IMR-90 (cell line): ENCODE data around the gene DACH1. TPM values are rescaled to one million over a fixed set of nuclear protein-coding genes. Genes with fewer than 3 reads are reported as not detected.

Experiments used
- ATAC-seq: fragments of 200-7000 bp; cut with Tn5 transposase; 2 replicates; pipeline ENCODE4 v1.9.1; 2020; ENCODE audit warnings: low read depth, mild to moderate bottlenecking, moderate library complexity
- BruUV-seq: library from RNA; stranded (reverse); fragments of 400-500 nt; replicated peaks from 2 replicates; lab custom pipeline; 2021; lab: Mats Ljungman, UMichigan
- CTCF ChIA-PET: fragments of 300-600 bp; formaldehyde crosslinking; extraction: SDS; loops from one replicate; lab custom pipeline; 2021; ENCODE audit warnings: antibody characterized with exemption; lab: Yijun Ruan, JAX
- POLR2A ChIA-PET: fragments of 300-600 bp; sonication (Branson Sonifier 250); formaldehyde crosslinking; loops from one replicate; lab custom pipeline; 2022; ENCODE audit warnings: antibody characterized with exemption; ENCODE audit not compliant: unreplicated experiment; lab: Charles Lee
- DNase-seq: peaks from one replicate; pipeline ENCODE4 v3.0.0; 2013
- H2AFZ ChIP-seq: replicated peaks from 2 replicates; pipeline ENCODE3; 2013; ENCODE audit warnings: low read length, mild to moderate bottlenecking; ENCODE audit not compliant: poor library complexity
- H2AK5ac ChIP-seq: 2 replicates; pipeline ENCODE4 v1.6.1; 2013; ENCODE audit warnings: low read depth, low read length, inconsistent platforms
- H2AK9ac ChIP-seq: replicated peaks from 2 replicates; pipeline ENCODE3; 2013; ENCODE audit warnings: mild to moderate bottlenecking, low read depth, low read length, moderate library complexity; ENCODE audit not compliant: poor library complexity
- H2BK120ac ChIP-seq: 2 replicates; pipeline ENCODE4 v1.6.1; 2013; ENCODE audit warnings: low read depth, low read length, inconsistent platforms
- H2BK15ac ChIP-seq: 3 replicates; pipeline ENCODE4 v1.6.1; 2013; ENCODE audit warnings: low read depth, low read length, inconsistent platforms
- H2BK20ac ChIP-seq: 2 replicates; pipeline ENCODE4 v1.6.1; 2013; ENCODE audit warnings: low read depth, mild to moderate bottlenecking, inconsistent platforms, low read length, moderate library complexity
- H2BK5ac ChIP-seq: 2 replicates; pipeline ENCODE4 v1.6.1; 2013; ENCODE audit warnings: mild to moderate bottlenecking, low read depth, low read length, inconsistent platforms; ENCODE audit not compliant: poor library complexity, severe bottlenecking
- H3K14ac ChIP-seq: replicated peaks from 2 replicates; pipeline ENCODE4 v1.6.1; 2013; ENCODE audit warnings: low read depth, low read length, inconsistent platforms
- H3K18ac ChIP-seq: 2 replicates; pipeline ENCODE4 v1.6.1; 2013; ENCODE audit warnings: low read depth, low read length, control low read depth
- H3K23ac ChIP-seq: 2 replicates; pipeline ENCODE4 v1.6.1; 2013; ENCODE audit warnings: low read depth, low read length, inconsistent platforms
- H3K27ac ChIP-seq: 2 replicates; pipeline ENCODE4 v1.5.1; 2013; ENCODE audit warnings: mild to moderate bottlenecking, control low read depth, low read length; ENCODE audit not compliant: insufficient read depth
- H3K27me3 ChIP-seq: 2 replicates; pipeline ENCODE4 v1.6.1; 2013; ENCODE audit warnings: low read length; ENCODE audit not compliant: control insufficient read depth, insufficient read depth
- H3K36me3 ChIP-seq: 2 replicates; pipeline ENCODE4 v1.6.1; 2013; ENCODE audit warnings: low read length, mixed read lengths; ENCODE audit not compliant: control insufficient read depth, insufficient read depth
- H3K4ac ChIP-seq: 2 replicates; pipeline ENCODE4 v1.6.1; 2013; ENCODE audit warnings: low read depth, low read length, inconsistent platforms
- H3K4me1 ChIP-seq: 2 replicates; pipeline ENCODE4 v1.6.1; 2013; ENCODE audit warnings: low read length, mixed read lengths; ENCODE audit not compliant: control insufficient read depth, insufficient read depth
- H3K4me2 ChIP-seq: 2 replicates; pipeline ENCODE4 v1.6.1; 2013; ENCODE audit warnings: low read depth, mild to moderate bottlenecking, control low read depth, low read length, moderate library complexity
- H3K4me3 ChIP-seq: 2 replicates; pipeline ENCODE4 v1.5.1; 2013; ENCODE audit warnings: low read depth, mild to moderate bottlenecking, control low read depth, low read length, moderate library complexity; ENCODE audit not compliant: insufficient read depth
- H3K56ac ChIP-seq: 2 replicates; pipeline ENCODE4 v1.6.1; 2013; ENCODE audit warnings: low read length, inconsistent platforms; ENCODE audit not compliant: insufficient read depth; ENCODE audit errors: extremely low read depth
- H3K79me1 ChIP-seq, 2 experiments: 2 replicates each; pipeline ENCODE4 v1.6.1; 2013; ENCODE audit warnings: low read length in 2 of 2, inconsistent platforms in 1 of 2, low read depth in 1 of 2
- H3K9ac ChIP-seq: 2 replicates; pipeline ENCODE4 v1.6.1; 2013; ENCODE audit warnings: low read depth, low read length, control low read depth
- H3K9me1 ChIP-seq: 2 replicates; pipeline ENCODE4 v1.6.1; 2013; ENCODE audit warnings: low read length, inconsistent platforms; ENCODE audit not compliant: insufficient read depth
- H3K9me3 ChIP-seq: 2 replicates; pipeline ENCODE4 v1.6.1; 2013; ENCODE audit warnings: low read length; ENCODE audit not compliant: control insufficient read depth, insufficient read depth
- H4K20me1 ChIP-seq: 2 replicates; pipeline ENCODE4 v1.6.1; 2013; ENCODE audit warnings: low read length, inconsistent platforms; ENCODE audit not compliant: insufficient read depth
- H4K5ac ChIP-seq: 2 replicates; pipeline ENCODE4 v1.6.1; 2013; ENCODE audit warnings: mild to moderate bottlenecking, low read depth, low read length, control low read depth
- H4K8ac ChIP-seq, 2 experiments: 2 replicates each; pipeline ENCODE4 v1.6.1; 2013; ENCODE audit warnings: low read depth in 2 of 2, low read length in 2 of 2, control low read depth in 1 of 2, inconsistent platforms in 1 of 2
- H4K91ac ChIP-seq: 2 replicates; pipeline ENCODE4 v1.6.1; 2013; ENCODE audit warnings: low read depth, low read length, inconsistent platforms; ENCODE audit not compliant: insufficient read depth
- MAZ ChIP-seq: IDR thresholded peaks from 2 replicates; pipeline ENCODE4 v1.6.1; 2012; ENCODE audit warnings: low read depth, mild to moderate bottlenecking, low read length, improper control_type of control experiment, moderate library complexity, borderline replicate concordance
- WGBS, 2 experiments: methylation state at CpG; one replicate each; pipeline versions ENCODE4 v1.1.5 to v1.1.7; 2013; ENCODE audit warnings: missing lambda C conversion rate in 2 of 2; ENCODE audit not compliant: insufficient read length in 1 of 2; ENCODE audit errors: extremely low coverage in 2 of 2; 5-methylcytosine and 5-hydroxymethylcytosine counted together
- dilution Hi-C: fragments of 300-500 bp; cut with HindIII; formaldehyde crosslinking; loops from one replicate; pipeline ENCODE4 v1.14.3; 2018; ENCODE audit warnings: low sequenced_read_pairs; ENCODE audit not compliant: unreplicated experiment
- in situ Hi-C: fragments of 300-500 bp; cut with MboI; formaldehyde crosslinking; loops from 3 replicates; pipeline ENCODE4 v1.14.3; 2019; ENCODE audit warnings: low sequenced_read_pairs, inconsistent platforms, mixed read lengths
- intact Hi-C: fragments of 100-400 bp; cut with micrococcal nuclease; formaldehyde crosslinking; loops from 2 replicates; pipeline ENCODE4 v1.10.0; 2022
- polyA plus RNA-seq, 3 experiments: library from polyadenylated mRNA; depleted of rRNA; stranded (reverse); fragments of >200 nt; gene quantifications; 2 replicates each; pipeline ENCODE4 v1.2.3, GENCODE V29; 2012; ENCODE audit warnings: low replicate concordance in 1 of 3
- total RNA-seq: library from RNA; depleted of rRNA; stranded (reverse); fragments of >200 nt; gene quantifications from 2 replicates; pipeline ENCODE4 v1.2.3, GENCODE V29; 2012
- TF ChIP-seq, protein P1 (sequence below): fragments of 150-350 bp; IDR thresholded peaks from 2 replicates; pipeline ENCODE4 v1.6.1; 2017; ENCODE audit warnings: mild to moderate bottlenecking, antibody characterized with exemption, low read length, low read depth

Gene DACH1
- total and polyA plus RNA-seq, 2 of the 4 experiments (the other 2 are of a cell fraction): not detected

DNA sequence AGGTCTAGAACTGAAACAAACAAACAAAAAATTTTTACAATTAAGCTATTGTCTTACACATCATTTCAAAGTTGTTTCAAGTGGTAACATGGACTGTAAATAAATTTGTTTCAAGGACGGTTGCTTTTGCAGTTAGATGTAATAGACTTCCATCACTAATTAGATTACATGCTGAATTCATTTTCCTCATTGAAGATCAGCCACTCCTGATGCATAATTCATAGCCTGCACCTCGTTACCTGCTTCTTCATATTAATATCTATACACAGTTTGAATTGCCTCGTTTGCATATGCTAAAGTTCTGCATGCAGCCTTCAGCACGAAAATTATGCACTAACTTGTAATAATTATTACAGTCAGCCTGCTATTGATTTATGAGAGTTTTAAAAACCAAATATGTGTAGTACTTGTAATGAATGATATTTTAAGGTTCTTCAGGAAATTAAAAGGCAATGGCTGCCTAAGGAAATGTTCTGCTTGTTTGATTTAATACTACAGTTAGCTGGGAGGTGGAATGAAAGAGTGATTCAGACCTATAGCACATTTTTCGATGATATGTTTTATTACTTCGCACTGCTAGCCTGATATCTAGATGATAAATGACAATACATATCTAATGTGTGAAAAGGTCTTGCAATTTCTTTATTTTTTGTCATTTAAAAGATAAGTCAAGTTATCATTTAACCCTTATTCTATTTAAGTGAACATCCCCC lies 184.9 kb downstream of the DACH1 start:
- Histone ChIP-seq H3K23ac (no peak overlapping the region), H2BK20ac (no peak overlapping the region), H4K5ac (no peak overlapping the region), H4K91ac (no peak overlapping the region), H2AK5ac (no peak overlapping the region), H3K4ac (no peak overlapping the region), H4K20me1 (no peaks in the 10 kb centered on the region), H2AK9ac (no peak overlapping the region), H3K56ac (no peak overlapping the region), H3K18ac (no peak overlapping the region), H4K8ac (no peak overlapping the region), H3K14ac (no peak overlapping the region), H2AFZ (no peak overlapping the region), H3K9me1 (no peaks in the 10 kb centered on the region), H3K4me2 (no peak overlapping the region), H2BK15ac (no peak overlapping the region), H3K79me1 (no peaks in the 10 kb centered on the region), H3K27me3 (no peaks in the 10 kb centered on the region), H3K9me3 (no peaks in the 10 kb centered on the region), H3K4me3 (no peak overlapping the region), H3K27ac (no peak overlapping the region), H3K9ac (no peak overlapping the region), H3K4me1 (no peaks in the 10 kb centered on the region), H2BK5ac (no peak overlapping the region), H3K36me3 (no peaks in the 10 kb centered on the region), H2BK120ac (no peak overlapping the region)
- no TSS peak for BruUV-seq
- in situ Hi-C loops: no loop called here
- intact Hi-C loops: no loop called here
- dilution Hi-C loops: no loop called here
- TF ChIP-seq, protein P1, sequence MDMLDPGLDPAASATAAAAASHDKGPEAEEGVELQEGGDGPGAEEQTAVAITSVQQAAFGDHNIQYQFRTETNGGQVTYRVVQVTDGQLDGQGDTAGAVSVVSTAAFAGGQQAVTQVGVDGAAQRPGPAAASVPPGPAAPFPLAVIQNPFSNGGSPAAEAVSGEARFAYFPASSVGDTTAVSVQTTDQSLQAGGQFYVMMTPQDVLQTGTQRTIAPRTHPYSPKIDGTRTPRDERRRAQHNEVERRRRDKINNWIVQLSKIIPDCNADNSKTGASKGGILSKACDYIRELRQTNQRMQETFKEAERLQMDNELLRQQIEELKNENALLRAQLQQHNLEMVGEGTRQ: no peak
- no peak for TF ChIP-seq MAZ
- ATAC-seq (no peak), DNase-seq (no peak)
- CTCF ChIA-PET: no interaction called here
- no CpG with 5 or more reads among the region's 6 CpGs for WGBS, 2 experiments
- POLR2A ChIA-PET: no interaction called here
